Measurements from ENCODE around the gene MEF2D.

DNA sequence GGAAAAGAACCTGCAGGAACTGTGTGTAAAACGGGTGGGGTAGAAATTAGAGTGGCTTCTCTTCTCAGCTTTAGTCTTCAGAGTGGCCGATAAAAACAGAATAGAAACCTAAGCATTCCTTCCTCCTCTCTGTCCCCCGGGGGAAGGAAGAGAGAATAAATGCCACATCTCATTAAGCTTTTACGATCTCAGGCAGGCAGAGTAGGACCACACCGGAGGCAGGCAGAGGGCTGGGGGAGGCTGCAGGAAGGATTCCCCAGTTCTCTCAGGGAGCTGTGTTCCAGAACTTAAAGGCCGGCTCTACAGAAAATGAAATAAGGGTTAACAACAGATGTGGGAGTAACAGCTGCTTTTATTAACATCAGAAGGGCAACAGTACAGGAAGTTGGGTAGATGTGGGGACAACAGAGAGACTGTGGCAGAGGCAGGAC, 24.5 kb upstream of the MEF2D start:
- TF ChIP-seq EZH2 (optimal IDR thresholded peaks at IDR 0.05; ENCODE audit: low read depth, low read length) = no peak
- TF ChIP-seq, protein P1, sequence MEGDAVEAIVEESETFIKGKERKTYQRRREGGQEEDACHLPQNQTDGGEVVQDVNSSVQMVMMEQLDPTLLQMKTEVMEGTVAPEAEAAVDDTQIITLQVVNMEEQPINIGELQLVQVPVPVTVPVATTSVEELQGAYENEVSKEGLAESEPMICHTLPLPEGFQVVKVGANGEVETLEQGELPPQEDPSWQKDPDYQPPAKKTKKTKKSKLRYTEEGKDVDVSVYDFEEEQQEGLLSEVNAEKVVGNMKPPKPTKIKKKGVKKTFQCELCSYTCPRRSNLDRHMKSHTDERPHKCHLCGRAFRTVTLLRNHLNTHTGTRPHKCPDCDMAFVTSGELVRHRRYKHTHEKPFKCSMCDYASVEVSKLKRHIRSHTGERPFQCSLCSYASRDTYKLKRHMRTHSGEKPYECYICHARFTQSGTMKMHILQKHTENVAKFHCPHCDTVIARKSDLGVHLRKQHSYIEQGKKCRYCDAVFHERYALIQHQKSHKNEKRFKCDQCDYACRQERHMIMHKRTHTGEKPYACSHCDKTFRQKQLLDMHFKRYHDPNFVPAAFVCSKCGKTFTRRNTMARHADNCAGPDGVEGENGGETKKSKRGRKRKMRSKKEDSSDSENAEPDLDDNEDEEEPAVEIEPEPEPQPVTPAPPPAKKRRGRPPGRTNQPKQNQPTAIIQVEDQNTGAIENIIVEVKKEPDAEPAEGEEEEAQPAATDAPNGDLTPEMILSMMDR (IDR thresholded peaks at IDR 0.05; ENCODE audit: low read length) = no peak

All from MM.1S (cell line).